NCI-H1417 (cell line): Measurements from ENCODE around the gene CPA4.
"Not testable (repeated sequence)": the region's sequence is repeated elsewhere in the genome, so short reads cannot be mapped to it uniquely, and the experiment has no call there.

ENCODE experiments used
- DNase-seq, 3 experiments: peaks; one replicate each; lab custom pipeline; 2025; lab: John Stamatoyannopoulos, UW

CPA4 gene

DNA sequence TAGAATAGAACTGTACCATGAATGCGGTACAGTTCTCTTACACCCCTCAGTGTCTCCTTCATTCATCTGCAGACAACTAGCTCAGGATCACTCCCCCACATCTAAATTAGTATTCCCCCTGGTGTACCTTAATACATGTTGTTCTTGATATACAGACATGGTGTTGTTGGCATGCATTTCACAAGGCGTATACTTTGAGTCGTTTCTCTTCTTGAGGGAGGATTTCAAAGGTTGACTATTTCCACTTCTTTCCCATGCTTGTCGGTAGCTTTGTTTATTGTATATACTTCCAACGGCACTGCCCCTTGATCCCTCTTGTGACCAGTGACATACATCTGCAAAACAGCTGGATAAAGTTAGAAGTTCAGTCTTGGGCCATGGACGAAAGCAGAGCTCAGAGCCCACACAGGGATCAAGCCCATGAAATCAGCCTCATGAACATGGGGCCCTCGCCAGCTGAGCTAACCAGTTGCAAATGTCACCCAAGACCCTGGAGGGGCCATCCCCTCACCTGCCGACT is 8.6 kb downstream of the CPA4 start:
- DNase-seq, result no peak

DNA sequence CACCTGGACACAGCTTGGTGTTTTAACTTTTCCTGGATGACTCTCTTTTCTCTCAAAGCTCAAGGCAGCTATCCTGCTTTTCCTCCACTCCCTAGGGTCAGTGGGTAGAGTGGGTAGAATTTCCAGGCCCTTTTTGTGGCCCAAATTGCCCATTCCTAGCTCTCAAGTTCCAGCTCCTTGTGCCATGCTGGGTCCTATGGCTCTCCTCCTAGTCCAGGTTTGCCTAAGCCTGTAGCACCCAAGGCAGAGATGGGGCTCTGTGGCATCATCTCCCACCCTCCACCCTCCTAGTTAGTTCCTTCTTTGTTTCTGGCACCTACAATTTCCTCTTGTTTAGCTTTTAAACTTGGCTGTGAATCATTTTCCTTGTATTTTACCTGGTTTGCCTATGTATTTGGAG is 9.7 kb downstream of the CPA4 start:
- DNase-seq, result no peak

DNA sequence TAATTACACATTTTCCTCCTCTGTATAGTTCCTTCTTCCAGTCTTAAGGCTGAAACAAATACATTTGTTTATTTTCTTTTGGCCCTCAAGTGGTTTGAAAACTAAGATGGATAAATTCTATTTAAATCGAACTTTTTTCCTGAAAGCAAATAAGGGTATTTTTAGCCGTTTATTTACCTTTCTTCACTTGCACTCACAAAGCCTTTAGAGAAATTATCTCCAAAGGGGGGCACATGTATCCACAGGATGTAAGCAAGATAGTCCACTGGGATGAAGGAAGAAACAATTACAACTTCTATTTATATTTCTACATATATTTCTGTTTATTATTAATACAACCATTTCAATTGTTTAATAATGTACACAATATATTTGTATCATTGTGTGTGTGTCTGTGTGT is 10.2 kb downstream of the CPA4 start:
- peak in 1 of 3 experiments; percentile 53 for DNase-seq

DNA sequence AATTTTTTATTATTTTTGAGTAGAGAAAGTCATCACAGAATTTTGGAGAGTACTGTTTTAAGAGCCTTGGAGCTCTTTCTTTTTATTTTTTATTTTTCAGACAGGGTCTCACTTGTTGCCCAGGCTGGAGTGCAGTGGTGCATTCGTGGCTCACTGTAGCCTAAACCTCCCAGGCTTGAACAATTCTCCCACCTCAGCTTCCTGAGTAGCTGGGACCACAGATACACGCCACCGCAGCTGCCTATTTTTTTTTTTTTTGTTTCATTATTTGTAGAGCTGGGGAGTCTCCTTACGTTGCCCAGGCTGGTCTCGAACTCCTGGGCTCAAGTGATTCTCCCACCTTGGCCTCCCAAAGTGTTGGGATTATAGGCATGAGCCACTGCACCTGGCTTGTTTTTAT is 10.6 kb downstream of the CPA4 start:
- peak in 1 of 3 experiments; percentile 50 for DNase-seq

DNA sequence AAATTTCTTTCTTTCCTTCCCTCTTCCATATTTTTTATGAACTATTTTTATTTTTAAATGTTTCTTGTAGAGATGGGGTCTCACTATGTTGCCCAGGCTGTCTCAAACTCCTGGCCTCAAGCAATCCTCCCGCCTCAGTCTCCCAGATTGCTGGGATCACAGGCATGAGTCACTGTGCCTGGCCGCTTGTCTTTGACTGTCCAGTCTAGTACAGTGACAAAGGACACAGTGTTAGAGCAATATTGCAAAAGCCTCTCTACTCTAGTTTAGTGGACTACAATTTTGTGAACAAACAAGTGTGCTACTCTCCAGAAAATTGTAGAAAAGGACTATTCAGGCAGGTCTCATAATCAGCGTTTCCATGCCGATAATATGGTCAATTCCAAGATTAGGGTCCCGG is 11.0 kb downstream of the CPA4 start:
- no peak for DNase-seq

DNA sequence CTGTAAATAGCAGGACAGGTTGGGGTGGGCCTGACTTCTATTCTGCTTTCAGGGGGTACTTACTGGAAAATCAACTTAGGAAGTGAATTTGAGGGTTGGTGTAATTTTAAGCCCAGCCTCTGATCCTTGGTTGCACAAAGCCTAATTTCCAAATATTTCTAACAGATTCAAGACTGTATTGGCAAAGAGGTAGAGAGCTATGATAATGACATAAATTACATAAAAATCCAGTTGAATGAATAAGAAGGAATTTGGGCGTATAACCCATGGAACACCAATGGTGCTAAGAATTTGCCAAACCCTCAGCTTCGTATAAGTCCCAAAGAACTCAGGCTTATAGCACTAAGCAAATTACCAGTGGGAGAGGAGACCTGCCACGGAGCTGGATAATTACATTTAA is 11.9 kb downstream of the CPA4 start:
- DNase-seq, result no peak

DNA sequence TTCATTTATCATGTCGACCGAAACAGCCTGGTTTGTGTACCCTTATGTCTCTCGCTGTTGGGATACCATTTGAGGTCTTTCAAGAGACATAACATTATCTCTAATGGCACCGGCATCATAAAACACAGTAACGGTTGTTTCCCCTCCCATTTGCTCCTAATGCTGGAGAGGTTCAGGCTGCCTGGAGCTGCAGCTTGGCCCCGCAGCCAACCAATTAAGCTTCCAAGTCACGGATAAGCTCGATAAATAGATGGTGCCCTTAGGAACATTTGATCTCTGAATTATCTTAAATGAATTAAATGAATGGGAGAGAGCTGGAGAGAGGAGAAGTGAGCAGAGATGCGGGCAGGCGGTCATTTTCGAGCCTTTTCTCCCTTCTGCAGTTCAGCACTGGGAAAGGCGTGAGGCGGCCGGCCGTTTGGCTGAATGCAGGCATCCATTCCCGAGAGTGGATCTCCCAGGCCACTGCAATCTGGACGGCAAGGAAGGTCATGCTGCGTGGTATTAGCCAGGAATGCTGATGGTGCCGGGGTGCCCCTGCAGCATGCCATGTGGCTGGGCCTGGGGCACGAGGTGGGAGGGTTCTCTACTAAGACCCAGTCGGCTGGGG is 12.6 kb downstream of the CPA4 start:
- no peak for DNase-seq

DNA sequence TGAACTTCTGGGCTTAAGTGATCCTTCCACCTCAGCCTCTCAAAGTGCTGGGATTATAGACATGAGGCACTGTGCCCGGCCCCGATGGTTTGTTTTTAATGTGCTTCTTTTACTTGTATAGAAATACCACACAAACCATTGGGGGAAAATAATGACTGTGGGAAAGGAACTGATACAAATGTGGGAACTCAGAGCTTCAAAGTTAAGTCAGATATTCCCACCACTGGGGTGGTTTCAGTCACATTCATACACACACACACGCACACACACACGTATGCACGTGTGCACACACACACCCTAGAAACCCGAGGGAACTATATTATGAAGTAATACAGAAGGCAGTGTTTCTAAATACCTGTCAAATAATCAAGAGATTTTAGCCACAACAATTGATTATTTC is 17.0 kb downstream of the CPA4 start:
- no peak for DNase-seq

DNA sequence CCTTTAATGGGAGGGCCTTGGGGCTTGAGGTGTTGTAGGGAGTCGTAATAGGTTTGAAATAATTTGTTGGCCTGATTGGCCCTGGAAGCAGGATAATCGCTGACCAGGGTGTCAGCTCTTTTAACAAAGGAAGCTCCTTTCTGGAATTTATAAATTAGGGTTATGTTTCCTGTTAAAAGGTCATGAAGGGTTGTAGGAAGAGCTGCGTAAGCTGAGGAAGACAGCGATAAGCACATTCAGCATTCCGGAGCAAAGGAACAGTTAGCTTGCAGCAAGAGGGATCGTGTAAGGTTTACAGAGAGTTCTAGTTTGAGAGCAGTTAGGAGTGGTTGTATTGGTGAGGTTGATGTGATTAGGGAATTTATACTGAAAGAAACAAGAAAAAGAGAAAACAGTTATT is 21.3 kb downstream of the CPA4 start:
- DNase-seq, result no peak

DNA sequence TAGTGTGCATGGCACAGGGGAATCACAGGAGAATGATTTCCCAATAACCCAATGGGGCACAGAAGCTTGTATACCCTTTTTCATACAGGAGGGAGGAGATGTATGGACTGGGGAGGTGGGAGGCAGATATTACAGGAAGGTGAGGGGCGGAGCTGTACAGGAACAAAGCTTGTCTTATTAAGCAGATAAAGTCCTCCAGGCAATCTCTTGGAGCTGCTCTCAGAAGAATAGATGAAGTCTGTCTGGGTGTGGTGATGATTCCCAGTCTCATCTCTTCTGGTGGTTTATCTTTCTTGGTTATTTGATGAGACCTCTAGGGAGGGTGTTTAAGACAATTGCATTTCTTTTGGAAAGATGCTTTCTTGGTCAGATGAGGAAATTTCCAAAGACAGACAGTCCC is 26.6 kb downstream of the CPA4 start:
- DNase-seq, result no peak

DNA sequence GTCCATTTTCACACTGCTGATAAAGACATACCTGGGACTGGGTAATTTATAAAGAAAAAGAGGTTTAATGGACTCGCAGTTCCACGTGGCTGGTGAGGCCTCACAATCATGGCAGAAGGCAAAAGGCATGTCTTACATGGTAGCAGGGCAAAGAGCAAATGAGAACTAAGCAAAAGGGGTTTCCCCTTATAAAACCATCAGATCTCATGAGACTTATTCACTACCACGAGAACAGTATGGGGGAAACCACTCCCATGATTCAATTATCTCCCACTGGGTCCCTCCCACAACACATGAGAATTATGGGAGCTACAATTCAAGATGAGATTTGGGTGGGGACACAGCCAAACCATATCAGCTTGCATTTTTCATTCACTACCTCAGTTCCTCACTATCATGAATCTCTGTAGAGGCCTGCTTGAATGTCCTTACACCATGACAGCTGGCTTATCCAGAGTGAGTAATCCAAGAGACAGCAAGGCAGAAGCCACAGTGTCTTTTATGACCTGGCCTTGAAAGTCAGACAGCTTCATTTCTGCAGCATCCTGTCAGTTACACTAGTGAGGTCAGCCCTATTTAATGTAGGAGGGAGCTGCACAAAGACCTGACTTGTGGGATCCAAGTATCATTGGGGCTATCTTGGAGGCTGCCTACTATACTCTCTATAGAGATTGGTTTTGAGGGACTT is 28.7 kb downstream of the CPA4 start:
- not testable (repeated sequence) for DNase-seq

DNA sequence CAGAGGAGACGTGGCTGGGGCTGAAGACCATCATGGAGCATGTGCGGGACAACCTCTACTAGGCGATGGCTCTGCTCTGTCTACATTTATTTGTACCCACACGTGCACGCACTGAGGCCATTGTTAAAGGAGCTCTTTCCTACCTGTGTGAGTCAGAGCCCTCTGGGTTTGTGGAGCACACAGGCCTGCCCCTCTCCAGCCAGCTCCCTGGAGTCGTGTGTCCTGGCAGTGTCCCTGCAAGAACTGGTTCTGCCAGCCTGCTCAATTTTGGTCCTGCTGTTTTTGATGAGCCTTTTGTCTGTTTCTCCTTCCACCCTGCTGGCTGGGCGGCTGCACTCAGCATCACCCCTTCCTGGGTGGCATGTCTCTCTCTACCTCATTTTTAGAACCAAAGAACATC is 29.7 kb downstream of the CPA4 start:
- peak in 2 of 3 experiments; percentile 31 to 57 for DNase-seq

DNA sequence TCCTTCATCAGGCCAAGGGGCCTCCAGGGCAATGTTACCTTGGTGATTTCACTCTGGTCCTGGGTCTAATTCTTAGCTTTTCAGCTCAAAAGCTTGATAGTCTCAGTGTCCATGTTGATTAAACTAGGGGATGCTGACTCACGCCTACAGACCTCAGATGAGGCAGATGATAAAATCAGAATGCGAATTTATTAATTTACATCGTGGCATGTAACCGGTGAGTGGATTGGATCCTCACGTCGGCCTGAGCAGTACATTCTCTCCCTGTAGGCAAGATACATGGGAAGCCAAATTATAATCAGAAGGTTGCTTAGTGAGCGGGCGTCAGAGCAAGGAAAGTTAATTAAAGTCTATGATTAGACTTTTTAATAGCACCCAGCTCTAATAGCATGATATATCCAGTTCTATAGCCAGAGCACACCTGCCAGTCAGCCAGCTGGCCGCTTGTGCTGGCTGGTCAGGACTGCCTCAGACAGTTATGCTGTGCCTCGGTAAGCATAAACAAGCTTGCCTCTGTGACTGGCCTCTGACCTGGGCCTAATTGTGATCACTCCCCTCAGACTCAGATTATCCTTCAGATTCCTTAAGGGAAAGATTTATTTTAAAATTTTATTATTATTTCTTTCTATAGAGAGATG is 31.5 kb downstream of the CPA4 start:
- DNase-seq, result peak in 2 of 3 experiments; percentile 53 to 82

DNA sequence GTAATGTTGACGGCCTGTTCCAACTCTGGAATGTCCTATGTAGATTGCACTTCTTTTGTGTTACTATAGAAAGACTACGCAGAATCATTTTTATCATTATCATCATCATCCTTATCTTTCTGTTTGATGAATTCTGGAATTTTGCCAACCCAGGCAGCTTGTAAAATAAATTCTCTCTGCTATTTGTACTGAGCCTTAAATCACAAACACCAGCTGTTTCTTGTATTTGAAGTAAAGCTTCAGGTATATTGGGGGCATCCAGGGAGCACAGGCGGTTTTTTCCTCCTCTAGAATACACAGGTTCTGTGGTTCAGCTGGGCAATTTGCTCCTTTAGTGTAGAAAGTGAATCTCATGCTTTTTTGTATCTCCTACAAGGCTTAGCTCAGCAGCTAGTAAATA is 36.7 kb downstream of the CPA4 start:
- peak in 1 of 3 experiments; percentile 65 for DNase-seq

DNA sequence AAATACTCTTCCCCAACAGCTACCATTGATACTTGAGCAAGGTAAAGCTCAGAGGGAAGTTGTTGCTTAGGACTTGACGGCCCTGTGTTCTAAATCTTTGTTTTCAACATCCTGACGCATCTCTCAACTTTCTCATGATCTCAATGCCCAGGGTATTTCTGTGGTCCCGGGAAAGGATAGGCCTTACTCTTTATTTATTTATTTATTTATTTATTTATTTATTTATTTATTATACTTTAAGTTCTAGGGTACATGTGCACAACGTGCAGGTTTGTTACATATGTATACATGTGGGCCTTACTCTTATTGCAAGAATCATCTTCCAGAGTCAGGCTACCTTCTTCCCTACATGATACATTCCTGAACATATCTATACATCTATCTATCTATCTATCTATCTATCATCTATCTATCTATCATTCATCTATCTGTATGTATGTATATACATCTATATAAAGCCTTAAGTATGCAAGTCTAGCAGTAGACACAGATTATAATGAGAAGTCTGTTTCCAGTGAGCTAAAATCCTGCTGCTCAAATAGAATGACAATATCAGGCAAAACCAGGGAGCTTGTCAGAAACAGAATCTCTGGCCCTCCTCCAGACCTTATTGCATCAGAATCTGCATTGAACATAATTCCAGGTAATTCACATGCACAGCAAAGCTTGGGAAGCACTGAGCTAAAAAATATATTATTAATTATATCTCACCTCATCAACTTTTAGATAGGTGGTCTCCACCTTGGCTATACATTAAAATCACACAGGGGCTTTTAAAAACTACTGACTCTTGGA is 39.5 kb downstream of the CPA4 start:
- DNase-seq, result no peak

DNA sequence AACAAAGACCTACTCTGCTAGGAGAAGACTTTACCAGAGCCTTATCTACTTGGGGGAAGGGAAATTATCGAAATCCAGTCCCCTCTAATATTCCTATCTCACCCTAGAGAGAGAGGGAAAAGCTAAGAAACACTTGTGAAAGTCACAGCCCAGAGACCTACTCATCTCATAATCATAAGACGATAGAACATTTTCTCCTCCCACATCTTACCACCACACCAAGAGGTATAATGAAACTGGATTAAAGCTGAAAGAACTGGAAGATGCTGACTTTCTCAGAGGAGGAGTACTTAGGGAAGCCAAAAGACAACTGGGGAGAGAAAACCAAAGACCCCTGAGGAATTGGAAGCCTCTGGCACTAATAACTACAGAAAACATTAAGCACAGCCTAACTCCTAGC is 40.9 kb downstream of the CPA4 start:
- DNase-seq, result no peak

DNA sequence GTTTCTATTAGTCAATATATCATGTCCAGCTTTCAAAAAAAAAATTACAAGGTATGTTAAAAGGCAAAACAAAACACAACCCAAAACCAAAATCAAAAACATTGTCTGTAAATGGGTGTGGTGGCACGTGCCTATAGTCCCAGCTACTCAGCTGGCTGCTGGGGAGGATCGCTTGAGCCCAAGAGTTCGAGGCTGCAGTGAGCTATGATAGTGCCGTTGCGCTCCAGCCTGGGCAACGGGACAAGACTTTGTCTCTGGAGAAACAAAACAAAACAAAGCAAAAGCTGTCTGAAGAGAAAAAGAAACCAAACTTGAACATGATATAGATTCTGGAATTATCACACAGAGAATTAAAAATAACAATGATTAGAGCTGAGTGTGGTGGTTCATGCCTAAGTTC is 41.3 kb downstream of the CPA4 start:
- DNase-seq, result no peak

DNA sequence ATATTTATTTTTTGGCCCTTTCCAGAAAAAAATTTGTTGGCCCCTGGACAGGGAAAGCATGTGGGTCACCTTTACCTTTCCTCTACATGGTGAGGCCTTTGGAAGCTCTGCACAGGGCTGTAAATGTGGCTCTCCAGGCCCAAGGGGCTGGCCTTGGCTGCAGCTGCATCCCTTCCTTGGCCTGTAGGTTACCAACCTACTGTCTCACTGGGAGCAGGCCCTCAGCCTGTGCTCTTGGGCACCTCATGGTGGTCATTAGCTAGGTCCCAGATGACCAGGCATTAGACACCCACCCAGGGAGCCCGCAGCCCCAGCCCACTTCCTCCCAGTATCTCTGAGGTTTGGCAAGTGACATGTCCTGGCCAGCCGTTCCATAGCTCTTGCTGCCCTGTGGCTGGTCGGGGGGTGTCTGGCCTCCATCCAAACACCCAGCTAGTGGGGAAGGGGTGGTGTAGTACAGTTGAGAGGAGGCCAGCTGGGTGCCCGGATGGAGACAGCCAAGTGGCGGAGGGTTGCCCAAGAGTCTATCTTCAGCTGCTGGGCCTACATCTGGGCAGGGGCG is 44.5 kb downstream of the CPA4 start:
- no peak for DNase-seq

DNA sequence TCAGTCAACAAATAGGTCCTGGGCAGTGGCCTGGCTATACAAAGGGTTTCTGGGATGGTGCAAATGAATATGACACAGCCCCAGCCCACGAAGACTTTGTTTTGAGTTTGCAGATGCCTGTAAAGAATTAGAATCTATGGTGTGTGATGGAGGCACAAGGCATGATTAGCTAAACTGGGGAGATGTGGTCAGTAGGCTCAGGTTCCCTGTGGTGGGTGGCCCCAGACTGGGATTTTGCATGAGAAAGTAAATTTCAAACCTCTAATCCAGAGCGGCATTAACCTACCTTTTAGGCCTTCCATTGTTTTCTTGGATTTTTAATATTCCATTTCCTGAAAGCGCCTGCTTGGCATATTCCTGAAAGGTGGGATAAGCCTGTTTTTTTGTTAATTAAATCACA is 45.3 kb downstream of the CPA4 start:
- DNase-seq, result no peak

DNA sequence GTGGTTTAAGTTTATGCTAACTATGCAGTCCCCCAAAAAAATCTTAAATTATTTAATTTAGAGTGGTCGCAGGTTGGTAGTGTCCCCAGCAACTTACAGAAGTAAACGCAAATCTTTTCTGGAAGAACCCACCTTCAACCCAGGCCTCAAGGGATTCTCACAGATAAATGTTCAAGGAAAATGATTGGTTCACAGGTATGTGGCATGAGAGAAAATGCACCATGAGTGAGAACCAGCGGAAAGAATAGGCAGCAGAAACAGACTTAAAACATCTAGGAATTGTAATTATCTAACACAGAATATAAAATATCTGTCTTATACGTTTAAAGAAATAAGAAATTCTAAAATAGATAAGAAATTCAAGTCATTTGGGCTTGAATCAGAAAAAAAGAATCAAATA is 48.9 kb downstream of the CPA4 start:
- DNase-seq, result no peak

DNA sequence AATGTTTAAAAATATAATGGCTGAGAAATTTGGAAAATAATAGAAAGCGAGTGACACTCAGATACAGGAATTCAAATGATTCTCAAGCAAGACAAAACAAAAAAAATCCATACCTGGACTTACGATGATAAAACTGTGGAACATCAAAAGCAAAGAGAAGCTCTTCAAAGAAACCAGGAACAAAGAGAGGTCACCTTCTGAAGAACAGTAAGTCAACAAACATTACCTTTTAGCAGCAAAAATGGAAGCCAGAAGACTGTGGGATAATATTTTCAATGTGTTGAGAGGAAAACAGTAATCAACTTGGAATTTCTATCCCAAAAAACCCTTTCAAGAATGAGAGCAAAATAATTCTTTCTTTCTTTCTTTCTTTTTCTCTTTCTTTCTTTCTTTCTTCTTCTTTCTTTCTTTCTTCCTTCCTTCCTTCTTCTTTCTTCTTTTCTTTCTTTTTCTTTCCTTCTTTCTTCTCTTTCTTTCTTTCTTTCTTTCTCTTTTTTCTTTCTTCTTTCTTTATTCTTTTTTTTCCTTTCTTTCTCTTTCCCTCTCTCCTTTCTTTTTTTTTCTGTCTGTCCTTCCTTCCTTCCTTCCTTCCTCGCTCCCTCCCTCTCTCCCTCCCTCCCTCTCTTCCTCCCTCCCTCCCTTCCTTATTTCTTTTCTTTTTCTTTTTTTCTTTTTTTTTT is 49.9 kb downstream of the CPA4 start:
- DNase-seq, result no peak
